ENCODE results near the gene GALM.

The GALM gene

DNA sequence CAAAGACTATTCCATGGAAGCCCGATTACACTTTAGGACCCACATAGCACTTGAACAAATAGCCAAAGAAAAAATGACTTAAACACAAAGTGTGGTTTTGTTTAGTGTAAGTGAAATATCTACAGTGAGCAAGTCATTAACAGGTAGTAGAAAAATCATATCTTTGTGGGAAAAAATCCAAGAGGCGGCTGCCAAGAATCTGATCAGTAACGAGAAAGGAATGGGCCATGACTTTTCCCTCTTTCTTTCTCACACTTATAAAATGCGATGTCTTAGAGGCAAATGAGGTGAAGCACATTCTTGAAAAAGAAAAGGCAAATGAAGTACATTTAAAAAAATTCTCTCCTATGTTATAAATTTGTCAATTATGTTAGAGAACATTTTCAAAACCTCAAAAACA lies 99.2 kb downstream of the GALM start:
- no CpG with 5 or more reads among the region's 4 CpGs for whole genome bisulfite sequencing (ENCODE audit: extremely low coverage, insufficient coverage, insufficient read length)
- no peak overlapping the region for H2BK120ac ChIP-seq (ENCODE audit: insufficient read depth, low read length, poor library complexity)
- no peak overlapping the region for H3K4me2 ChIP-seq (ENCODE audit: low read length)
- H3K9ac ChIP-seq (ENCODE audit: low read length): no peak overlapping the region
- H2AFZ ChIP-seq (ENCODE audit: insufficient read depth, low read length, poor library complexity): no peak overlapping the region
- H3K23ac ChIP-seq (ENCODE audit: low read length): no peak overlapping the region
- no peaks in the 10 kb centered on the region for H3K4me1 ChIP-seq (ENCODE audit: control insufficient read depth in 1 of 2, insufficient read depth in 2 of 2, low read length in 2 of 2)
- H3K4ac ChIP-seq (ENCODE audit: low read depth, low read length): no peak overlapping the region
- no peak overlapping the region for H3K18ac ChIP-seq (ENCODE audit: low read length)
- H3K79me2 ChIP-seq (ENCODE audit: control insufficient read depth, insufficient read depth, low read length, poor library complexity): no peaks in the 10 kb centered on the region
- no peaks in the 10 kb centered on the region for H3K9me3 ChIP-seq (ENCODE audit: insufficient read depth, low read depth, low read length)
- no peak overlapping the region for H2BK5ac ChIP-seq (ENCODE audit: low read depth, low read length, poor library complexity)
- H3K14ac ChIP-seq (ENCODE audit: low read length): no peak overlapping the region
- no peaks in the 10 kb centered on the region for H3K36me3 ChIP-seq (ENCODE audit: control insufficient read depth in 1 of 2, insufficient read depth in 2 of 2, low read length in 2 of 2)
- no peak overlapping the region for H2AK5ac ChIP-seq (ENCODE audit: low read length)
- no peak overlapping the region for H2BK12ac ChIP-seq (ENCODE audit: low read length)
- no peak overlapping the region for H3K4me3 ChIP-seq (ENCODE audit: low read depth, low read length)
- no peaks in the 10 kb centered on the region for H3K27me3 ChIP-seq (ENCODE audit: insufficient read depth, low read length)
- peak; percentile 55 to 81 for DNase-seq
- H4K12ac ChIP-seq (ENCODE audit: low read depth, low read length): no peak overlapping the region
- no peaks in the 10 kb centered on the region for H3K79me1 ChIP-seq (ENCODE audit: low read length)
- no peak overlapping the region for H4K91ac ChIP-seq (ENCODE audit: low read depth, low read length)
- H3K27ac ChIP-seq (ENCODE audit: low read depth, low read length): no peak overlapping the region
- H4K8ac ChIP-seq (ENCODE audit: low read depth, low read length): no peak overlapping the region

- no peaks in the 10 kb centered on the region for H3K79me1 ChIP-seq (ENCODE audit: low read length)
- no peak overlapping the region for H2BK12ac ChIP-seq (ENCODE audit: low read length)
- H2AK5ac ChIP-seq (ENCODE audit: low read length): no peak overlapping the region
- no peak overlapping the region for H3K14ac ChIP-seq (ENCODE audit: low read length)
- no peak overlapping the region for H2BK120ac ChIP-seq (ENCODE audit: insufficient read depth, low read length, poor library complexity)
- no peaks in the 10 kb centered on the region for H3K36me3 ChIP-seq (ENCODE audit: control insufficient read depth in 1 of 2, insufficient read depth in 2 of 2, low read length in 2 of 2)
- no peaks in the 10 kb centered on the region for H3K9me3 ChIP-seq (ENCODE audit: insufficient read depth, low read depth, low read length)
- no peak overlapping the region for H3K4me2 ChIP-seq (ENCODE audit: low read length)
- H2BK5ac ChIP-seq (ENCODE audit: low read depth, low read length, poor library complexity): no peak overlapping the region
- DNase-seq: peak; percentile 59 to 72
- no peaks in the 10 kb centered on the region for H3K27me3 ChIP-seq (ENCODE audit: insufficient read depth, low read length)
- H3K4ac ChIP-seq (ENCODE audit: low read depth, low read length): no peak overlapping the region
- no peak overlapping the region for H3K4me3 ChIP-seq (ENCODE audit: low read depth, low read length)
- H4K8ac ChIP-seq (ENCODE audit: low read depth, low read length): no peak overlapping the region
- no peak overlapping the region for H2AFZ ChIP-seq (ENCODE audit: insufficient read depth, low read length, poor library complexity)
- H4K91ac ChIP-seq (ENCODE audit: low read depth, low read length): no peak overlapping the region
- WGBS (ENCODE audit: extremely low coverage, insufficient coverage, insufficient read length): no CpG with 5 or more reads among the region's 5 CpGs
- H3K23ac ChIP-seq (ENCODE audit: low read length): no peak overlapping the region
- H4K12ac ChIP-seq (ENCODE audit: low read depth, low read length): no peak overlapping the region
- no peaks in the 10 kb centered on the region for H3K4me1 ChIP-seq (ENCODE audit: control insufficient read depth in 1 of 2, insufficient read depth in 2 of 2, low read length in 2 of 2)
- no peak overlapping the region for H3K18ac ChIP-seq (ENCODE audit: low read length)
- no peak overlapping the region for H3K9ac ChIP-seq (ENCODE audit: low read length)
- no peaks in the 10 kb centered on the region for H3K79me2 ChIP-seq (ENCODE audit: control insufficient read depth, insufficient read depth, low read length, poor library complexity)
- no peak overlapping the region for H3K27ac ChIP-seq (ENCODE audit: low read depth, low read length)
These were observed 99.6 kb downstream of the GALM start for GRCh38 chr2:38765551-38765950.

DNA sequence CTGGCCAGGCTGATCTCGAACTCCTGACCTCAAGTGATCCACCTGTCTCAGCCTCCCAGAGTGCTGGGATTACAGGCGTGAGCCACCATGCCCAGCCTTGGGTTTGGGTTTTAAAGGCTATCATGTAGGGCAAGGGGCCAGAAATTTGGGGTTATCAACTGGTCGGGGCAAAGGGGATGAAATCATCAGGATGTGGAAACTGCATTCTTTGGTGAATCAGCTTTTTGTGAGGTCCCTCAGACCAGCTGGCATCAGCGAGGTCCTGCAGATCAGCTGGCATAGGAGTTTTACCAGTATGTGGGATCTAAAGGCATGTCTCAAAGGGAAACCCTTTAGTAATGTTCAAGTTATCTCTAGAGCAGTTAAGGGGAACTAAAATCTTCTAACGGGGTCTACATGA lies 105.7 kb downstream of the GALM start:
- H3K4ac ChIP-seq (ENCODE audit: low read depth, low read length): no peak overlapping the region
- H3K79me1 ChIP-seq (ENCODE audit: low read length): no peaks in the 10 kb centered on the region
- H2AK5ac ChIP-seq (ENCODE audit: low read length): no peak overlapping the region
- H3K4me1 ChIP-seq (ENCODE audit: control insufficient read depth in 1 of 2, insufficient read depth in 2 of 2, low read length in 2 of 2): peaks cover 0 to 1% of the 10 kb centered on the region in 2 experiments
- no peak overlapping the region for H3K23ac ChIP-seq (ENCODE audit: low read length)
- H2BK5ac ChIP-seq (ENCODE audit: low read depth, low read length, poor library complexity): no peak overlapping the region
- H2BK120ac ChIP-seq (ENCODE audit: insufficient read depth, low read length, poor library complexity): no peak overlapping the region
- H2AFZ ChIP-seq (ENCODE audit: insufficient read depth, low read length, poor library complexity): no peak overlapping the region
- no peak overlapping the region for H3K27ac ChIP-seq (ENCODE audit: low read depth, low read length)
- no peak overlapping the region for H4K91ac ChIP-seq (ENCODE audit: low read depth, low read length)
- H3K27me3 ChIP-seq (ENCODE audit: insufficient read depth, low read length): no peaks in the 10 kb centered on the region
- no peak for DNase-seq
- H4K8ac ChIP-seq (ENCODE audit: low read depth, low read length): no peak overlapping the region
- H3K18ac ChIP-seq (ENCODE audit: low read length): no peak overlapping the region
- H3K36me3 ChIP-seq (ENCODE audit: control insufficient read depth in 1 of 2, insufficient read depth in 2 of 2, low read length in 2 of 2): no peaks in the 10 kb centered on the region
- H2BK12ac ChIP-seq (ENCODE audit: low read length): no peak overlapping the region
- no peaks in the 10 kb centered on the region for H3K9me3 ChIP-seq (ENCODE audit: insufficient read depth, low read depth, low read length)
- no peaks in the 10 kb centered on the region for H3K79me2 ChIP-seq (ENCODE audit: control insufficient read depth, insufficient read depth, low read length, poor library complexity)
- no peak overlapping the region for H3K14ac ChIP-seq (ENCODE audit: low read length)
- WGBS (ENCODE audit: extremely low coverage, insufficient coverage, insufficient read length): no CpG with 5 or more reads among the region's 5 CpGs
- no peak overlapping the region for H3K9ac ChIP-seq (ENCODE audit: low read length)
- no peak overlapping the region for H3K4me3 ChIP-seq (ENCODE audit: low read depth, low read length)
- H3K4me2 ChIP-seq (ENCODE audit: low read length): no peak overlapping the region
- H4K12ac ChIP-seq (ENCODE audit: low read depth, low read length): no peak overlapping the region

DNA sequence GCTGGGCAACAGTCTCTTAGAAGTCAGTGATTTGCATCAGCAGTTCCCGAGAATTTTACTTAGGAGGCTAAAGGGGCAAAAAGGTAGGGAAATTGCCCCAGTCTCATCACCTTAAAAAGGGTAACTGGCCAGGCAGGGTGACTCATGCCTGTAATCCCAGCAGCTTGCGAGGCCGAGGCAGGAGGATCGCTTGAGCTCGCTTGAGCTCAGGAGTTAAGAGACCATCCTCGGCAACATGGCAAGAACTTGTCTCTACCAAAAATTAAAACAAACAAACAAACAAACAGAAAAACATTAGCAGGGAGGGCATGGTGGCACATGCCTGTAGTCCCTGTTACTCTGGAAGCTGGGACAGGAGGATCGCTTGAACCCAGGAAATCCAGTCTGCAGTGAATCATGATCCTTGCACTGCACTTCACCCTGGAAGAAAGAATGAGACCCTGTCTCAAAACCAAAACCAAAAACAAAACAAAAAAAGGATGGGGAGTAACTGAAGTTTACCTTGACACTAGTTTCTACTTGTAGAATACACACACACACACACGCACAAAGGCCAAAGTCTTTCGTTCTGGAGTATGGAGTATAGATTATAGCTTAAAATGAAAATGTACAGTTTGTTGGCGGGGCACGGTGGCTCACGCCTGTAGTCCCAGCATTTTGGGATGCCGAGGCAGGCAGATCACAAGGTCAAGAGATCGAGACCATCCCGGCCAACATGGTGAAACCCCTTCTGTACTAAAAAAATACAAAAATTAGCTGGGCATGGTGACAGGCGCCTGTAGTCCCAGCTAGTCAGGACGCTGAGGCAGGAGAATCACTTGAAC lies 109.4 kb downstream of the GALM start:
- no CpG with 5 or more reads among the region's 17 CpGs for WGBS (ENCODE audit: extremely low coverage, insufficient coverage, insufficient read length)
- Histone ChIP-seq H3K18ac (ENCODE audit: low read length) (no peak overlapping the region), H4K8ac (ENCODE audit: low read depth, low read length) (peak overlapping the region; percentile 69), H4K91ac (ENCODE audit: low read depth, low read length) (no peak overlapping the region), H3K79me1 (ENCODE audit: low read length) (peaks cover 2% of the 10 kb centered on the region), H3K4ac (ENCODE audit: low read depth, low read length) (no peak overlapping the region), H3K4me3 (ENCODE audit: low read depth, low read length) (no peak overlapping the region), H3K27ac (ENCODE audit: low read depth, low read length) (no peak overlapping the region), H3K27me3 (ENCODE audit: insufficient read depth, low read length) (no peaks in the 10 kb centered on the region), H3K9me3 (ENCODE audit: insufficient read depth, low read depth, low read length) (no peaks in the 10 kb centered on the region), H3K9ac (ENCODE audit: low read length) (no peak overlapping the region), H3K79me2 (ENCODE audit: control insufficient read depth, insufficient read depth, low read length, poor library complexity) (no peaks in the 10 kb centered on the region), H2BK12ac (ENCODE audit: low read length) (peak overlapping the region; percentile 55), H2BK120ac (ENCODE audit: insufficient read depth, low read length, poor library complexity) (no peak overlapping the region), H4K12ac (ENCODE audit: low read depth, low read length) (no peak overlapping the region), H3K4me2 (ENCODE audit: low read length) (no peak overlapping the region), H2AK5ac (ENCODE audit: low read length) (no peak overlapping the region), H3K36me3 (ENCODE audit: control insufficient read depth in 1 of 2, insufficient read depth in 2 of 2, low read length in 2 of 2) (peaks cover 0 to under 1% of the 10 kb centered on the region in 2 experiments), H3K4me1 (ENCODE audit: control insufficient read depth in 1 of 2, insufficient read depth in 2 of 2, low read length in 2 of 2) (peaks cover 0 to 1% of the 10 kb centered on the region in 2 experiments), H2AFZ (ENCODE audit: insufficient read depth, low read length, poor library complexity) (no peak overlapping the region), H3K14ac (ENCODE audit: low read length) (peak overlapping the region; percentile 25), H3K23ac (ENCODE audit: low read length) (no peak overlapping the region), H2BK5ac (ENCODE audit: low read depth, low read length, poor library complexity) (no peak overlapping the region)
- peak; percentile 58 to 70 for DNase-seq
